Activated CD4-positive, alpha-beta T cell treated with anti-CD3 and anti-CD28 coated beads, Interleukin-2, amount 50 U/mL, for 16 hours (primary cell): ENCODE results near the gene PTGIR.
A peak's percentile ranks its signal among the peaks of the same experiment; 100 is the strongest.

Source experiments
- DNase-seq: peaks from one replicate; pipeline ENCODE4 v3.0.0-alpha.2; 2020

The PTGIR gene

GRCh38 chr19:46624958-46625661 lies at the start of gene PTGIR:
TSS of gene PTGIR (minus strand) at chr19:46625089. CDS start at chr19:46624225, 864 bp downstream.
- DNase-seq: no peak

- DNase-seq: no peak
Observed at GRCh38 chr19:46670813-46671212, 45.9 kb upstream of the PTGIR start.

GRCh38 chr19:46668662-46669061 lies 43.8 kb upstream of the PTGIR start:
- DNase-seq: no peak

- no peak for DNase-seq
Observed at GRCh38 chr19:46665072-46665471, 40.2 kb upstream of the PTGIR start.

GRCh38 chr19:46661735-46662592 lies 37.1 kb upstream of the PTGIR start:
- peak; percentile 76 for DNase-seq

- DNase-seq: peak; percentile 100
Observed at GRCh38 chr19:46661020-46661731, 36.3 kb upstream of the PTGIR start, which contains the start of gene DACT3. TSS of gene DACT3 (minus strand) at chr19:46661182. CDS start at chr19:46661064, 118 bp downstream.

GRCh38 chr19:46660551-46661019 lies 35.7 kb upstream of the PTGIR start:
- DNase-seq: no peak

- no peak for DNase-seq
Observed at GRCh38 chr19:46660008-46660517, 35.2 kb upstream of the PTGIR start.

- DNase-seq: no peak
Observed at GRCh38 chr19:46659151-46660007, 34.5 kb upstream of the PTGIR start.

- no peak for DNase-seq
Observed at GRCh38 chr19:46656541-46656940, 31.7 kb upstream of the PTGIR start.

- DNase-seq: no peak
Observed at GRCh38 chr19:46654621-46655152, 29.8 kb upstream of the PTGIR start.

GRCh38 chr19:46650445-46650844 lies 25.6 kb upstream of the PTGIR start:
- no peak for DNase-seq

GRCh38 chr19:46648961-46649960 lies 24.4 kb upstream of the PTGIR start:
- no peak for DNase-seq

GRCh38 chr19:46648060-46648960 lies 23.4 kb upstream of the PTGIR start:
- DNase-seq: no peak

GRCh38 chr19:46646402-46646801 lies 21.5 kb upstream of the PTGIR start:
- no peak for DNase-seq

- no peak for DNase-seq
Observed at GRCh38 chr19:46644720-46645119, 19.8 kb upstream of the PTGIR start.

GRCh38 chr19:46640656-46641055 lies 15.8 kb upstream of the PTGIR start:
- no peak for DNase-seq

GRCh38 chr19:46639358-46640182 lies 14.7 kb upstream of the PTGIR start:
- peak; percentile 34 for DNase-seq
